WERI-Rb-1 (cell line): ENCODE results near the gene PIM3.

Experiments used
- DNase-seq: peaks from one replicate; pipeline ENCODE4 v3.0.0-alpha.2; 2020
- H3K27ac ChIP-seq: fragments of 250-450 bp; sonication (Bioruptor Pico); 2 replicates; pipeline ENCODE4 v1.5.1; 2020; ENCODE audit warnings: mild to moderate bottlenecking, moderate library complexity
- H3K27me3 ChIP-seq: fragments of 250-450 bp; sonication (Bioruptor Pico); 2 replicates; pipeline ENCODE4 v1.5.1; 2021; ENCODE audit warnings: mild to moderate bottlenecking, low read depth, moderate library complexity; ENCODE audit not compliant: insufficient read depth, severe bottlenecking
- H3K36me3 ChIP-seq: fragments of 250-450 bp; sonication (Bioruptor Pico); 2 replicates; pipeline ENCODE4 v1.5.1; 2020; ENCODE audit warnings: mild to moderate bottlenecking, moderate library complexity
- H3K4me3 ChIP-seq: 2 replicates; pipeline ENCODE4 v1.5.1; 2011; ENCODE audit warnings: low read depth, mild to moderate bottlenecking, control low read depth, low read length
- H3K9me3 ChIP-seq: fragments of 250-450 bp; sonication (Bioruptor Pico); 2 replicates; pipeline ENCODE4 v1.5.1; 2021; ENCODE audit warnings: mild to moderate bottlenecking, moderate library complexity; ENCODE audit not compliant: severe bottlenecking
- TF ChIP-seq, protein P1 (sequence below): IDR thresholded peaks from 2 replicates; pipeline ENCODE4 v1.5.1; 2011; ENCODE audit warnings: low read depth, mild to moderate bottlenecking, control low read depth, inconsistent platforms, low read length

Gene PIM3

DNA sequence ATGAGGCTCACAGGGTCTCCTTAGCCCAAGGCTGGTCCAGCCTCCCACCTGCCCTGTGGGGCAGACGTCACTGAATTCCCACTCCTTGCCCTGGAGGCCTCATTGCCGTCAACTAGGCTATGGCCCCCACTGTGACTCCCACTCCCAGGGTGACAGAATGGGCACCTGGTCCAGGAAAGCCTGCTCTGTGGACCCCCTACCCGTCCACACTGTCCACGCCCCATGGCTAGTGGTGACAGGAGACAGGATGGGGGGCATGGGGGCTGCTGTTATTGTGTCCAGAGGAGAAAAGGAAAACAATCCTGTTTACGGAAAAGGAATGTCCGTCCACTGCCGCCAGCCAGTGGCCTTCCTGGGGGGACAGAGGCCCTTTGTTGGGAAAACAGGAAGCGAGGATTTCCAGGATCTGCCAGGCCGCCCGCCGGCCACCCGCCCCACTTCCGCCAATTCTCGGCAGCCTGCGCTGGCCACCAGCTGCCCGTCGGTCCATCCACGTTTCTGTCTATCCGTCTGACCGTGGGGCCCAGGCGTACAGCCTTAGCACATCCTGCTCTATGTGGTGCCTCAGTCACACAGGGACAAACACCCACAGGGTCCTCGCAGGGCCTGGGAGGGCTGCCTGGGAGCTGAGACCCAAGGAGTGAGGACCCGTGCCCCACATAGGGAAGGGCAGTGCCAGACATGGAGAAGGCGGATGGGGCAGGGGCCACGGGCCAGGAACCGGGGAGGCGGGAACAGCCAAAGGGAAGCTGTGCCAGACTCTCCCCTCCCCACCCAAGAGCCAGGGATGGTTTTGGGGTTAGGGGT lies 22.6 kb upstream of the PIM3 start:
- Histone ChIP-seq H3K4me3 (no peak overlapping the region), H3K27me3 (no peaks in the 10 kb centered on the region), H3K9me3 (no peaks in the 10 kb centered on the region), H3K36me3 (no peaks in the 10 kb centered on the region), H3K27ac (peak overlapping the region; percentile 87)
- DNase-seq, result no peak
- TF ChIP-seq, protein P1, sequence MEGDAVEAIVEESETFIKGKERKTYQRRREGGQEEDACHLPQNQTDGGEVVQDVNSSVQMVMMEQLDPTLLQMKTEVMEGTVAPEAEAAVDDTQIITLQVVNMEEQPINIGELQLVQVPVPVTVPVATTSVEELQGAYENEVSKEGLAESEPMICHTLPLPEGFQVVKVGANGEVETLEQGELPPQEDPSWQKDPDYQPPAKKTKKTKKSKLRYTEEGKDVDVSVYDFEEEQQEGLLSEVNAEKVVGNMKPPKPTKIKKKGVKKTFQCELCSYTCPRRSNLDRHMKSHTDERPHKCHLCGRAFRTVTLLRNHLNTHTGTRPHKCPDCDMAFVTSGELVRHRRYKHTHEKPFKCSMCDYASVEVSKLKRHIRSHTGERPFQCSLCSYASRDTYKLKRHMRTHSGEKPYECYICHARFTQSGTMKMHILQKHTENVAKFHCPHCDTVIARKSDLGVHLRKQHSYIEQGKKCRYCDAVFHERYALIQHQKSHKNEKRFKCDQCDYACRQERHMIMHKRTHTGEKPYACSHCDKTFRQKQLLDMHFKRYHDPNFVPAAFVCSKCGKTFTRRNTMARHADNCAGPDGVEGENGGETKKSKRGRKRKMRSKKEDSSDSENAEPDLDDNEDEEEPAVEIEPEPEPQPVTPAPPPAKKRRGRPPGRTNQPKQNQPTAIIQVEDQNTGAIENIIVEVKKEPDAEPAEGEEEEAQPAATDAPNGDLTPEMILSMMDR, result no peak

DNA sequence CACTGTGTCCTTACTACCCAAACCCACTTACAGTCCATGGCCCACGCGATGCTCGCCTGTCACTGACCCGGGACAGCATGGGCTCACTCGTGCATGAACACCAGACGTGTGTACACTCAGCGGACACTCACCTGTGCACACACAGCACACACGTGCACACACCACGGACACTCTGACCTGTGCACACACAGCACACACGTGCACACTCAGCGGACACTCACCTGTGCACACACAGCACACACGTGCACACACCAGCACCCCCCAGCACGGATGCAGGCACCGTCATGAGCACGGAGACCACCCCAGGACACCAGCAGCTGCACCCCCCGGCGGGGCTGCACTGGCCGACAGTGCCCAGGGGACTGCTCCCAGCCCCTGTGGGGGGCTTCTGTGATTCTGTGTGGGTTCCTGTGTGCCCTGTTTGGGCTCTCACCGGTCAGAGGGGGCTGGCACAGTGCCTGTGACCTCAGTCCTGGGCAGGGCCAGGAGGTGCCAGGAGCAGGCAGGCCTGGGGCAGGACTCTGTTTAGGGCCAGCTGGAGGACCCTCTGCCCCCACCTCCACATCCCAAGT lies 21.9 kb upstream of the PIM3 start:
- TF ChIP-seq, protein P1, result no peak
- H3K27ac ChIP-seq, result no peak overlapping the region
- no peak overlapping the region for H3K4me3 ChIP-seq
- no peak for DNase-seq
- no peaks in the 10 kb centered on the region for H3K9me3 ChIP-seq
- H3K36me3 ChIP-seq, result no peaks in the 10 kb centered on the region
- no peaks in the 10 kb centered on the region for H3K27me3 ChIP-seq

DNA sequence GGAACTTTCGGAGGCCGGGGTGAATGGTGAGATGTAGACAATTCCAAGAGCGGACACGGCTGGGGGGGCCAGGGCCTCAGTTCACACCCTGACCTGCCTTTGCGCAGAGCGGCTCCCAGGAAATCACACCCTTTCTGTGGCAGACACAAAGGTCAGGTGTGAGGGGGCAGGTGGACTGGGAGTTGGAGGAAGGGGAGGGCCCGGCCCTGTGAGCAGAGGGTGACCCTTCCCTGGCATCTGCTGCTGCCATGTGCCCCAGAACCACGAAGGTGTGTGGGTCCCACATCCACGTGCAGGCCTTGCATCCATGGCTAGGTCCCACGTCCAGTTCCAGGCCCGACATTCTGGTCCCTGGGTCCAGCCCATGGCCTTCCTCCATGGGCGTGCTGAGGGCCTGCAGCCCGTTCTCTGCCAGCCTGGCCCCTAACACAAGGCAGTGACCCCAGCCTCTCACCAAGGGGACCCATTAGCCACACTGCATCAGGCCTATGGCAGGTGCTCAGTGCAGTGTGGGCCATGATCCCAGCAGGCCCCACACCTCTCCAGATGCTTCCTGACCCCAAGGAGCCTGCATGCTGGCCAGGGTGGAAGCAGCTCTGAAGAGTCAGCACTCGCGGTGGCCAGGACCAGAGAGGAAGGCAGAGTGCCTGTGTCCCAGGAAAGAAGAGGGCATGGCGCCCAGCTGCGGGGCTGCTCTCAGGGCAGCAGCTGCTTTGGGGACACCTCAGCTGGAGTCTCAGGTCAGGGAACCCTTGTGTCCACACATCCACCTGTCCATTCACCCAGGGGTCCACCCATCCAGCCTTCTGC lies 18.9 kb upstream of the PIM3 start:
- H3K27ac ChIP-seq, result no peak overlapping the region; the same call in 1 of the 2 replicates
- no peaks in the 10 kb centered on the region for H3K27me3 ChIP-seq
- TF ChIP-seq, protein P1, result no peak
- no peaks in the 10 kb centered on the region for H3K36me3 ChIP-seq
- H3K4me3 ChIP-seq, result no peak overlapping the region
- no peaks in the 10 kb centered on the region for H3K9me3 ChIP-seq
- no peak for DNase-seq

DNA sequence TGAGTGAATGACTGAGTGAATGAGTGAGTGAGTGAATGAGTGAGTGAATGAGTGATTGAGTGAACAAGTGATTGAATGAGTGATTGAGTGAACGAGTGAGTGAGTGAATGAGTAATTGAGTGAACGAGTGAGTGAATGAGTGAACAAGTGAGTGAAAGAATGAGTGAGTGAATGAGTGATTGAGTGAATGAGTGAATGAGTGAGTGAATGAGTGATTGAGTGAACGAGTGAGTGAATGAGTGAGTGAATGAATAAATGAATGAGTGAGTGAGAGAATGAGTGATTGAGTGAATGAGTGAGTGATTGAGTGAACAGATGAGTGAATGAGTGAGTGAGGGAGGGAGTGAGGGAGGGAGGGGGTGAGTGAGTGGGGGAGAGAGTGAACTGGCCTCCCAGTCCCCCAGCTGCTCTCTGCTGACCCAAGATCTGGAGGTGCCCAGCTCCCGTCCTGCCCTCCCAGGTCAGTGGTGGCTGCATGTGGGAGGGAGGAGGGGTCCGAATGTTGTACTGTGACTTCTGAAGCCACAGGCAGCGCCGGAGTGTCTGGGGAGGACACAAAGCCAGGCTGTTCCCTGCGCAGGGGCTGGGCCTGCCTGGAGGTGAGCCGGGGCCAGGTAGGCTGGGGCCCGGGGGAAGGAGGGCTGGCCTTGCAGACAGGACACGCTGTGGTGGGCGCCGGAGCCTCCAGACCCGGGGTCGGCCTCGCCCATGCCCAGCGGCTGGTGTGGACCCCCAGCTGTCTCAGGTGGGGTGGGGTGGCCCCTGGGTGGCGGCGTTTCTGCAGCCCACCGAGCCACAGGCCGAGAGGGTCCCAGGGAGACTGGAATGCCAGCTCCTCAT lies 17.8 kb upstream of the PIM3 start:
- peak; percentile 74 for DNase-seq
- Histone ChIP-seq H3K27me3 (no peaks in the 10 kb centered on the region), H3K9me3 (no peaks in the 10 kb centered on the region), H3K4me3 (no peak overlapping the region), H3K27ac (peak overlapping the region; percentile 60), H3K36me3 (no peaks in the 10 kb centered on the region)
- TF ChIP-seq, protein P1, result no peak

DNA sequence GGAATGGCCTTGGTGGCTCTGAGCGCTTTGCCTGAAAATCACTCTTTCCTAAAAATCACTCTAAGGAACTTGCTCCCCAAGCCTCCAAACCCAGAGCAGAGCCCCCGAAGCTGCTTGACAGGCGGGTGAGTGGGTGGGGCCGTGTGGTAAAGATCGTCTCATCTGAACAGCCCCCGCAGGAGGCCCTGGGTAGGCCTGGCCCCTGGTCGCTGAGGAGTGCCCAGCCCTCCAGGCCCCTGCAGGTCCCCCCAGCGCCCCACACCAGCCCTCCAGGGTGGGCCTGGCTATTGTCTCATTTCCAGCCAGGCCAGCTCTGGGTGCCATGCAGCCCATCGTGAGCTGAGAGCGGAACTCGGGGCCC lies 17.2 kb upstream of the PIM3 start:
- no peak overlapping the region for H3K4me3 ChIP-seq
- peak overlapping the region; percentile 60 for H3K27ac ChIP-seq
- H3K9me3 ChIP-seq, result no peaks in the 10 kb centered on the region

More for the DNA sequence above, 17.2 kb upstream of the PIM3 start:
- Histone ChIP-seq H3K36me3 (no peaks in the 10 kb centered on the region), H3K27me3 (no peaks in the 10 kb centered on the region)
- no peak for DNase-seq
- TF ChIP-seq, protein P1, result no peak
